LNCaP clone FGC (cell line): ENCODE data around the gene SLIT1.

Experiments
- DNase-seq: peaks from one replicate; pipeline ENCODE4 v3.0.0-alpha.2; 2011; ENCODE audit warnings: low read depth
- H3K4me3 ChIP-seq: 2 replicates; pipeline ENCODE4 v1.5.1; 2011; ENCODE audit warnings: mild to moderate bottlenecking, low read depth, low read length, control low read depth
- CTCF ChIP-seq: IDR thresholded peaks from 2 replicates; pipeline ENCODE4 v1.5.1; 2012; ENCODE audit warnings: mild to moderate bottlenecking; ENCODE audit not compliant: control insufficient read depth, insufficient read depth; ENCODE audit errors: extremely low read depth

SLIT1 gene

GRCh38 chr10:97176226-97176625 is 9.5 kb downstream of the SLIT1 start:
- DNase-seq: no peak
- H3K4me3 ChIP-seq: no peak overlapping the region
- TF ChIP-seq CTCF: no peak

- H3K4me3 ChIP-seq: no peak overlapping the region
- DNase-seq: no peak
- TF ChIP-seq CTCF: no peak
Observed at GRCh38 chr10:97175586-97175985, 10.2 kb downstream of the SLIT1 start.

- no peak overlapping the region for H3K4me3 ChIP-seq
- TF ChIP-seq CTCF: no peak
- no peak for DNase-seq
Observed at GRCh38 chr10:97174941-97175340, 10.8 kb downstream of the SLIT1 start.

- H3K4me3 ChIP-seq: no peak overlapping the region
- TF ChIP-seq CTCF: no peak
- no peak for DNase-seq
Observed at GRCh38 chr10:97174276-97174775, 11.4 kb downstream of the SLIT1 start.

- TF ChIP-seq CTCF: no peak
- DNase-seq: no peak
- H3K4me3 ChIP-seq: no peak overlapping the region
Observed at GRCh38 chr10:97173036-97173435, 12.7 kb downstream of the SLIT1 start.

- no peak for DNase-seq
- no peak overlapping the region for H3K4me3 ChIP-seq
- TF ChIP-seq CTCF: no peak
Observed at GRCh38 chr10:97171001-97171400, 14.8 kb downstream of the SLIT1 start.

GRCh38 chr10:97169911-97170693 is 15.7 kb downstream of the SLIT1 start:
- peak; percentile 79 for DNase-seq
- TF ChIP-seq CTCF: no peak
- no peak overlapping the region for H3K4me3 ChIP-seq
